HEK293 (cell line): ENCODE measurements around the gene MYOM1.

Experiments used
- CTCF ChIA-PET: fragments of 350-600 bp; formaldehyde crosslinking; extraction: SDS; loops from one replicate; lab custom pipeline; 2021; ENCODE audit warnings: antibody characterized with exemption; lab: Yijun Ruan, JAX
- POLR2A ChIA-PET: fragments of 300-600 bp; formaldehyde crosslinking; extraction: SDS; loops from one replicate; lab custom pipeline; 2020; ENCODE audit warnings: antibody characterized with exemption, inconsistent platforms; lab: Yijun Ruan, JAX
- H3K27ac ChIP-seq: fragments of 200-500 bp; sonication (Bioruptor generic); 2 replicates; pipeline ENCODE4 v1.5.1; 2014; ENCODE audit warnings: low read depth, low read length, control low read depth, inconsistent platforms; ENCODE audit errors: extremely low read depth
- H3K36me3 ChIP-seq, 2 experiments: fragments of 200-500 bp in 1 of 2; sonication (Bioruptor generic) in 1 of 2; 1 replicate in 1 of 2; 2 replicates in 1 of 2; pipeline ENCODE4 v1.5.1; 2014 to 2017; ENCODE audit warnings: inconsistent platforms in 2 of 2, low read length in 2 of 2; ENCODE audit not compliant: control insufficient read depth in 2 of 2, insufficient read depth in 1 of 2
- H3K4me1 ChIP-seq: fragments of 200-500 bp; sonication (Bioruptor generic); 2 replicates; pipeline ENCODE4 v1.5.1; 2014; ENCODE audit warnings: mild to moderate bottlenecking, low read length, inconsistent platforms; ENCODE audit not compliant: control insufficient read depth, insufficient read depth
- H3K4me3 ChIP-seq: 2 replicates; pipeline ENCODE4 v1.5.1; 2011; ENCODE audit warnings: low read depth, mild to moderate bottlenecking, control low read depth, low read length, moderate library complexity
- H3K9me3 ChIP-seq: fragments of 200-500 bp; sonication (Bioruptor generic); 2 replicates; pipeline ENCODE4 v1.5.1; 2014; ENCODE audit warnings: low read depth, low read length, inconsistent platforms; ENCODE audit not compliant: control insufficient read depth, insufficient read depth
- GFI1B ChIP-seq: fragments of 450-650 bp; formaldehyde crosslinking; IDR thresholded peaks from 2 replicates; pipeline ENCODE4 v1.5.1; 2016; ENCODE audit warnings: missing biosample characterization, missing genetic modification characterization
- GLIS1 ChIP-seq: fragments of 450-650 bp; formaldehyde crosslinking; IDR thresholded peaks from 2 replicates; pipeline ENCODE4 v1.5.1; 2016; ENCODE audit warnings: missing biosample characterization, missing genetic modification characterization
- KLF10 ChIP-seq: fragments of 450-650 bp; IDR thresholded peaks from 2 replicates; pipeline ENCODE4 v1.5.1; 2018; ENCODE audit warnings: missing biosample characterization, mild to moderate bottlenecking, missing genetic modification characterization
- KLF16 ChIP-seq: fragments of 450-650 bp; formaldehyde crosslinking; IDR thresholded peaks from 2 replicates; pipeline ENCODE4 v1.5.1; 2017; ENCODE audit warnings: missing biosample characterization, missing genetic modification characterization
- KLF17 ChIP-seq: fragments of 450-650 bp; formaldehyde crosslinking; IDR thresholded peaks from 2 replicates; pipeline ENCODE4 v1.5.1; 2016; ENCODE audit warnings: missing biosample characterization, missing genetic modification characterization
- KLF8 ChIP-seq: fragments of 450-650 bp; formaldehyde crosslinking; IDR thresholded peaks from 2 replicates; pipeline ENCODE4 v1.5.1; 2016; ENCODE audit warnings: missing biosample characterization, missing genetic modification characterization
- PRDM10 ChIP-seq: fragments of 450-650 bp; formaldehyde crosslinking; IDR thresholded peaks from 2 replicates; pipeline ENCODE4 v1.5.1; 2016; ENCODE audit warnings: missing biosample characterization, missing genetic modification characterization
- SP2 ChIP-seq: fragments of 450-650 bp; formaldehyde crosslinking; IDR thresholded peaks from 2 replicates; pipeline ENCODE4 v1.5.1; 2016; ENCODE audit warnings: missing biosample characterization, missing genetic modification characterization
- ZBTB11 ChIP-seq: fragments of 450-650 bp; formaldehyde crosslinking; conservative IDR thresholded peaks from 2 replicates; pipeline ENCODE4 v1.5.1; 2016; ENCODE audit warnings: low read depth, missing biosample characterization, missing genetic modification characterization
- ZFP37 ChIP-seq: fragments of 450-650 bp; formaldehyde crosslinking; IDR thresholded peaks from 2 replicates; pipeline ENCODE4 v1.5.1; 2016; ENCODE audit warnings: missing biosample characterization, missing genetic modification characterization
- ZNF174 ChIP-seq: fragments of 450-650 bp; formaldehyde crosslinking; IDR thresholded peaks from 2 replicates; pipeline ENCODE4 v1.5.0; 2017; ENCODE audit warnings: missing biosample characterization, mild to moderate bottlenecking, missing genetic modification characterization
- ZNF24 ChIP-seq: fragments of 450-650 bp; formaldehyde crosslinking; IDR thresholded peaks from 2 replicates; pipeline ENCODE4 v1.5.1; 2016; ENCODE audit warnings: missing biosample characterization, missing genetic modification characterization
- ZNF26 ChIP-seq: fragments of 450-650 bp; formaldehyde crosslinking; IDR thresholded peaks from 2 replicates; pipeline ENCODE4 v1.5.1; 2016; ENCODE audit warnings: missing biosample characterization, missing genetic modification characterization
- ZNF404 ChIP-seq: fragments of 450-650 bp; formaldehyde crosslinking; IDR thresholded peaks from 2 replicates; pipeline ENCODE4 v1.5.1; 2017; ENCODE audit warnings: missing biosample characterization, missing genetic modification characterization
- ZNF514 ChIP-seq: fragments of 450-650 bp; formaldehyde crosslinking; IDR thresholded peaks from 2 replicates; pipeline ENCODE4 v1.5.1; 2016; ENCODE audit warnings: missing biosample characterization, missing genetic modification characterization
- ZNF792 ChIP-seq: fragments of 450-650 bp; formaldehyde crosslinking; IDR thresholded peaks from 2 replicates; pipeline ENCODE4 v1.5.1; 2016; ENCODE audit warnings: missing biosample characterization, missing genetic modification characterization
- ZNF837 ChIP-seq: fragments of 450-650 bp; formaldehyde crosslinking; IDR thresholded peaks from 2 replicates; pipeline ENCODE4 v1.5.1; 2016; ENCODE audit warnings: missing biosample characterization, missing genetic modification characterization
- TF ChIP-seq, protein P1 (sequence below): fragments of 450-650 bp; formaldehyde crosslinking; IDR thresholded peaks from 2 replicates; pipeline ENCODE4 v1.5.1; 2017; ENCODE audit warnings: missing biosample characterization, missing genetic modification characterization
- TF ChIP-seq, protein P2 (sequence below): fragments of 450-650 bp; IDR thresholded peaks from 2 replicates; pipeline ENCODE4 v1.5.1; 2018; ENCODE audit warnings: missing biosample characterization, missing genetic modification characterization

The MYOM1 gene

GRCh38 chr18:3248062-3248657 lies 28.4 kb upstream of the MYOM1 start:
- H3K36me3 ChIP-seq = peaks cover 2 to 5% of the 10 kb centered on the region in 2 experiments
- peak overlapping the region; percentile 98 for H3K4me3 ChIP-seq
- peak overlapping the region; percentile 95 for H3K27ac ChIP-seq
- no peaks in the 10 kb centered on the region for H3K9me3 ChIP-seq
- 0 out of 2 replicates have a peak, but pooled peaks have one; percentile 0 for TF ChIP-seq ZNF792 (tag by site-specific recombination)
- no peak for TF ChIP-seq ZNF837 (tag by site-specific recombination)
- 0 out of 2 replicates have a peak, but pooled peaks have one; percentile 15 for TF ChIP-seq ZFP37
- ChIA-PET CTCF (interaction anchor here (0.6 to 4.1 kb wide), 5 partner anchors 15 to 318 kb away, joined by 3 to 84 read pairs (median 5); no protein-coding TSS in a partner anchor), POLR2A (interaction anchor here (0.5 to 2.4 kb wide), 11 partner anchors 9 to 688 kb away, joined by 3 to 18 read pairs (median 4); partner anchors contain the start of gene MYL12B)
- peaks cover 11% of the 10 kb centered on the region for H3K4me1 ChIP-seq

- Histone ChIP-seq H3K4me1 (peaks cover 11% of the 10 kb centered on the region), H3K4me3 (peak within 1 kb of the TSS; percentile 98), H3K27ac (peak within 1 kb of the TSS; percentile 95), H3K9me3 (no peaks in the 10 kb centered on the region), H3K36me3 (peaks cover 0 to 3% of the 10 kb centered on the region in 2 experiments; a peak in 2 of 3 replicates)
- POLR2A ChIA-PET = interaction anchor here (0.6 to 2.4 kb wide), 10 partner anchors 9 to 688 kb away, joined by 3 to 18 read pairs (median 4); partner anchors contain the start of gene MYL12B
- CTCF ChIA-PET = interaction anchor here (0.5 to 4.8 kb wide), 13 partner anchors 8 to 719 kb away, joined by 3 to 84 read pairs (median 4); no protein-coding TSS in a partner anchor
- TF ChIP-seq ZNF24 (tag by site-specific recombination) (peak; percentile 53; the same call in 1 of the 2 replicates), ZBTB11 (tag by site-specific recombination) (peak; percentile 97), KLF16 (tag by site-specific recombination) (peak; percentile 57), ZNF26 (tag by site-specific recombination) (no peak), PRDM10 (tag by site-specific recombination) (peak; percentile 100), KLF8 (peak; percentile 90), GFI1B (no peak), ZNF174 (no peak), ZNF514 (tag by site-specific recombination) (no peak), ZNF404 (tag by site-specific recombination) (no peak), GLIS1 (tag by site-specific recombination) (peak; percentile 75), SP2 (peak; percentile 80), KLF17 (tag by site-specific recombination) (peak; percentile 91), KLF10 (tag by site-specific recombination) (peak; percentile 61)
- TF ChIP-seq, protein P1, sequence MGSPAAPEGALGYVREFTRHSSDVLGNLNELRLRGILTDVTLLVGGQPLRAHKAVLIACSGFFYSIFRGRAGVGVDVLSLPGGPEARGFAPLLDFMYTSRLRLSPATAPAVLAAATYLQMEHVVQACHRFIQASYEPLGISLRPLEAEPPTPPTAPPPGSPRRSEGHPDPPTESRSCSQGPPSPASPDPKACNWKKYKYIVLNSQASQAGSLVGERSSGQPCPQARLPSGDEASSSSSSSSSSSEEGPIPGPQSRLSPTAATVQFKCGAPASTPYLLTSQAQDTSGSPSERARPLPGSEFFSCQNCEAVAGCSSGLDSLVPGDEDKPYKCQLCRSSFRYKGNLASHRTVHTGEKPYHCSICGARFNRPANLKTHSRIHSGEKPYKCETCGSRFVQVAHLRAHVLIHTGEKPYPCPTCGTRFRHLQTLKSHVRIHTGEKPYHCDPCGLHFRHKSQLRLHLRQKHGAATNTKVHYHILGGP (tag by site-specific recombination) = no peak
- TF ChIP-seq, protein P2, sequence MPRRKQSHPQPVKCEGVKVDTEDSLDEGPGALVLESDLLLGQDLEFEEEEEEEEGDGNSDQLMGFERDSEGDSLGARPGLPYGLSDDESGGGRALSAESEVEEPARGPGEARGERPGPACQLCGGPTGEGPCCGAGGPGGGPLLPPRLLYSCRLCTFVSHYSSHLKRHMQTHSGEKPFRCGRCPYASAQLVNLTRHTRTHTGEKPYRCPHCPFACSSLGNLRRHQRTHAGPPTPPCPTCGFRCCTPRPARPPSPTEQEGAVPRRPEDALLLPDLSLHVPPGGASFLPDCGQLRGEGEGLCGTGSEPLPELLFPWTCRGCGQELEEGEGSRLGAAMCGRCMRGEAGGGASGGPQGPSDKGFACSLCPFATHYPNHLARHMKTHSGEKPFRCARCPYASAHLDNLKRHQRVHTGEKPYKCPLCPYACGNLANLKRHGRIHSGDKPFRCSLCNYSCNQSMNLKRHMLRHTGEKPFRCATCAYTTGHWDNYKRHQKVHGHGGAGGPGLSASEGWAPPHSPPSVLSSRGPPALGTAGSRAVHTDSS = peak; percentile 96
Observed at GRCh38 chr18:3247240-3248061, 27.7 kb upstream of the MYOM1 start, which contains the start of gene MYL12A. MYL12A (plus strand) TSS chr18:3247801; CDS start chr18:3253248, 5,447 bp downstream.
